GM21390 (cell line): ENCODE measurements around the gene GPX4.
"Not testable (repeated sequence)": the region's sequence is repeated elsewhere in the genome, so short reads cannot be mapped to it uniquely, and the experiment has no call there.

ENCODE experiments used
- ATAC-seq: cut with Tn5 transposase; IDR thresholded peaks from one replicate; pipeline ENCODE4 v1.9.1; 2021; ENCODE audit not compliant: unreplicated experiment

GPX4 gene

DNA sequence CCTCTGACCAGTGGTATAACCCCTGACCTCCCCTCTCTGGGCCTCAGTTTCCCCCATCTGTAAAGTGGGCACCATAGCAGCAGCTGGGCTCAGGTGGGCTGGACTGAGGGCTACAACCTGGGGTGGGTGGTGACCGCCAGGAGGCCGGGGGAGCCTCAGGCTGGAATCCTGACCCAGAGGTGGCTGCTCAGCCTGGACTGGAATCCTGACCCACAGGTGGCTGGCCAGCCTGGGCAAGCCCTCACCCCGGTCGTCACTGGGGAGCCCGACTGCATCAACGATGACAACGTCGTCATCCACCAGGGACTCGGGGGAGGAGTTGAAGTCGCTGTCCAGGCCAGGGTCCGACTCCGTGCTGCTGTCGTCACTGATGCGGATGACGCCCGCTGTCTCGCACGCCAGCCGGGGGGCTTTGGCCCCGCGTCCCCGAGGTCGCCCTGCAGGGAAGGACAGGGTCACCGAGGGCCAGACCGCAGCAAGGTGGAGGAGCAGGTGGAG is 10.2 kb downstream of the GPX4 start:
- ATAC-seq = no peak

- not testable (repeated sequence) for ATAC-seq
These were observed 10.9 kb downstream of the GPX4 start for GRCh38 chr19:1114728-1115127.

DNA sequence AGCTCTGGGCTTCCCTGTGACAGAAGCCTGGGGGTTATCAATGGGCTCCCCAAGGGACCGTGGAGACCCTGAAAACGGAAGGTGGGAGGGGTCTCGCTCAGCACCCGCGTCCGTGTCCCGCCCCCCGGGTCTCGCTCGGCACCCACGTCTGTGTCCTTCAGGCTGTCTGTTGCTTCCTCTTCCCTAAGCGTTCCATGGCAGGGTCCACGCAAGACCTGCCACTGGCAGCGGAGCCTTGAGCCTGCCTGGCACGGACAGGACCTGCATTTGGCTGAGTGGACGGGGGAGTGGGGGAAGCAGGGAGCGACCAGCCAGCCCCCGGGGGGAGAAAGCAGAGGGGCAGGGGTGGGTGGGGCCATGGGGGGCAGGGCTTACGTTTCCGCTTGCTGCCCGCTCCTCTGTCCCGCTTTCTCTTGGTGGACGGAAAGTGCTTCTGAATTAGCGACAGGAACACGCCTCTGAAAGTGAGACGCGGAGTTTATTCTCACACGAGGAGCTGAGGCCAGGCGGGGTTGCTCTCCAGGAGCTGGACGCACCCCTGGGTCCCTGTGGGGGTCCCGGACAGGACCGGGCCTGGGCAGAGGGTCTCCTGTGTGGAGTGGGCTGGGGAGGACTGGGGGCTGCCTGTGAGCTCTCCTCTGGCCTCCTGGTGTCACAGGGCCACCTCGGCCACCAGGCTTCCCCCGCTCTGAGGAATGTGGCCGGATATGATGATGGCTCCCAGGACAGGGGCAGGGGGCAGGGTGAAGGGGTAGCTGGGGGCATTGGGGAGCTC is 12.0 kb downstream of the GPX4 start:
- no peak for ATAC-seq

DNA sequence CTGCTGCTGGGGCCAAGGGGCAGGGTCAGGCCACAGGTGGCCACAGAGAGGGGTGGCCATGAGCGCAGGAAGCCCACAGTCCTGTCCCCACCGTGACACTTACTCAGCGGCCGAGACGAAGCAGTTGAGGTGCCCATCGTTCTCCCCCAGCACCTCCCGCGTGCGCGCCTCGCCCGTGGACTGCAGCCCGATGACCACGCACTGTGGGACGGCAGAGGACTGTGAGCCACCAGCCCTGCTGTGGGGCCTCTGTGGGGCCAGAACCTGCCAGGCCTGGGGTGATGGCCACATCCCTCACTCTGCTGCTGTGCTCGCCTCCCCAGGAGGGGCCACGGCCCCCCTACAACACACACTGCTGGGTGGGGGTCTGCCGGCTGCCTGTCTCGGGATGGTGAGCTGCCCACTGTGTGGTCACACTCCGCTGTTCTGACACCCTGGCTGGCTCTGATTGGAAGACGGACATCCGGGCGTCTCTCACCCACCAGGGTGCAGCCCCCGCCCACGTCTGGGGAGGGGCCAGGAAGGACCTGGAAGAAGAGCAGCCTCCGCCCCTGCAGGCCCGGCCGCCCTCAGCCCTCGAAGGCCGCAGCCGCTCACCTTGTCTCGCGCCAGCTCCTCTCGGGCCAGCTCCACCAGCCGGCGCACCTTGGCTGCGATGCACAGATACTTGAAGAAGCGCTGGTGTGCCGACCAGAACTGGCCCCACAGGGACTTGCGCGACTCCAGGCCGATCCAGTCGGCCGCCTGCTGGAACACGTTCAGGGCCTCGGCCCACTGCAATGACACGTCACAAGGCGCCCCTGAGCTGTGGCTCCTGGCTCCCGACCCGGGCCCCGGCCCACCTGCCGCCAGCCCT is 13.2 kb downstream of the GPX4 start:
- ATAC-seq = no peak

GRCh38 chr19:1117654-1118053 is 13.9 kb downstream of the GPX4 start:
- ATAC-seq = no peak

- ATAC-seq = no peak
These were observed 15.2 kb downstream of the GPX4 start for GRCh38 chr19:1118999-1119398.

GRCh38 chr19:1119475-1120217 is 15.9 kb downstream of the GPX4 start:
- no peak for ATAC-seq

- ATAC-seq = no peak
These were observed 17.6 kb downstream of the GPX4 start for GRCh38 chr19:1121395-1121794.

DNA sequence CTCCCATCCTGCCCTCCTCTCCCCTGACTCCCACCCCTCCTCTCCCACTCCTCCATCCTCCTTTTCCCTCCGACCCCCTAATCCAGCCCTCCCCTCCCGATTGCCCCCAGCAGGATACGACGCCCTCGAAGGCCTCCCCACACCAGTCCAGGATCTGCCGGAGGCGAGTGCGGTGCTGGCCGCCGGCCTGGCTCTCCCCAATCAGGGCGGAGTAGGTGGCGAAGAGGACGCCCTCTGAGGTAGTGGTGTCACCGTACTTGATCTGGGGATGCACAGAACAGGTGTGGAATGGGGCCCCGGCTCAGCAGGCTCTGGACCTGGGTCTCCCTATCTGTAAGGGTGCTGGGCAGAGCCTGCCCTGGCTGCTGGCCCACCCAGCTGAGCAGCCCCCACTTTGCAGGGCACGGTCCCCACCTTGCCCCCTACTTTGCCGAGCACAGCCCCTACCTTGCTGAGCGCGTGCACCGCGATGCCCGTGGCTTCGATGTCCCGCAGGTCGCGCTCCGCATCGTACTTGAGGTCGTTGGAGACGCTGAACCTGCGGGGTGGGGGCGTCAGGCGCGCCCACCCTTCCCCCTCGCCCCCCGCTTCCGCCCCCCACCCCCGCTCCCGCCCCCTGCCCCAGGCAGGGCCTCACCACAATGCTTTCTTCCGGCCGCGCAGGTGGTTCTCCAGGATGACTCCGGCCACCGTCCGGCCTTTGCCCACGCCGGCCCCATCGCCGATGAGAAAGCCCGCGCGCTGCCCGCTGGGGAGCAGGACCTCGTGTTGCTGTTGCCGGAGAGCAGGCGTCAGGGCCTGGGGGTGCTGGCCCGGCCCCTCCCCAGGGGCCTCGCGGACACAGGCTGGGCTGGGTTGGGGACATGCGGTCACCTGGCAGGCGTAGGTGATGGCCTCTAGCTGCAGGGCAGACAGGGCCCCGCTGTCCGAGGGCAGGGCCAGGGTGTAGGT is 18.5 kb downstream of the GPX4 start:
- ATAC-seq = no peak

DNA sequence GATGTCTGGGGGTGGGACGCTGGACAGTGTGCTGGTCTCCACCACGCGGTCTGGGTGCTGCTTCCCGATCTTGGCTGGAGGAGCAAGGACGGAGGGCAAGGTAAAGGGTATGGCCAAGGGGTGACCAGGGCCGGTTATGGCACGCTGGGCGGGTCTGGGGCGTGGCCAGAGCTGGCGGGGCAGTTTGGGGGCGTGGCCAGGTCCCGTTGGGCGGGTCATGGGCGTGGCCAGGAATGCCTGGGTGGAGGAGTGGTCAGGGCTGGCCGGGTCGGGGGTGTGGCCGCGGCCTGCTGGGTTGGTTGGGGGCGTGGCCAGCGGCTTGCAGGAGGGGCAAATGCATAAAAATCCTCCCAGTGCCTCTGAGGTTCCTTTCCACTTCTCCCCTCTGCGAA is 19.2 kb downstream of the GPX4 start:
- no peak for ATAC-seq

- ATAC-seq = no peak
These were observed 19.6 kb downstream of the GPX4 start for GRCh38 chr19:1123381-1123780.

DNA sequence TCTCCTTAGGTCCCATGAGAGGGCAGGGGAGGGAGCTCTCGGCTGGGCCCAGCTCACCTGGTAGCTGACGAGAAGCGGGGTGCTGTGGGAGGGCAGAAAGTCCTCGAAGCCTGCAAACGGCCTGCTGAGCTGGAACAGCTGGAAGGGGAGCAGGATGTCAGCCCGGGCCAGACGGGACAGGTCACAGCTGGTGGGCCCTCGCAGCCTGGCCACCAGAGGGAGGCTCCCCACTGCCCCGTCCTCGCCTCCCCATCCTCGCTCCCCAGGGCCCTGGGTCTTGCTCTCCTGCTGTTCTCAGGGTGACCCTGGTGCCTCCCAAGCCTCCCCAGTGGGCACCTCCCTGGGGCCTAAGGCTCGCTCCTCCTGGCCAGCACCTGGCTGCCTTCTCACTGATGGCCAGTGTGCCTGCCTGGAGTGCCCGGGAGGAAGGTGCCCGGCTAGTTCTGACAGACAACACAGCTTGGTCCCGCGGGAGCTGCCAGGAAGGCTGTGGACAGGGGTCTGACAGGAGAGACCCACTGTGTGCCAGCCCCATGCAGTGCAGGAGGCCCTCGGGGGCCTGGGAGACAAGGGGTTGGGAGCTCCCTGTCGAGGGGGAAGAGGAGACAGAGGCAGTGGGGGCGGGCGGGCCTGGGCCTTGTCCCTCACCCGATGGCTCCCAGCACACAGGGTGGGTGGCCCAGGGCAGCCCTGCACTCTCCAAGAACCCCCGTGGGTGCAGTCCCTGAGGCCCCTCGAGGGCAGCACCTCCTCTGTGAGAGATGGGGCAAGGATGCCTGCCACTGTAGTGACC is 20.3 kb downstream of the GPX4 start:
- no peak for ATAC-seq

DNA sequence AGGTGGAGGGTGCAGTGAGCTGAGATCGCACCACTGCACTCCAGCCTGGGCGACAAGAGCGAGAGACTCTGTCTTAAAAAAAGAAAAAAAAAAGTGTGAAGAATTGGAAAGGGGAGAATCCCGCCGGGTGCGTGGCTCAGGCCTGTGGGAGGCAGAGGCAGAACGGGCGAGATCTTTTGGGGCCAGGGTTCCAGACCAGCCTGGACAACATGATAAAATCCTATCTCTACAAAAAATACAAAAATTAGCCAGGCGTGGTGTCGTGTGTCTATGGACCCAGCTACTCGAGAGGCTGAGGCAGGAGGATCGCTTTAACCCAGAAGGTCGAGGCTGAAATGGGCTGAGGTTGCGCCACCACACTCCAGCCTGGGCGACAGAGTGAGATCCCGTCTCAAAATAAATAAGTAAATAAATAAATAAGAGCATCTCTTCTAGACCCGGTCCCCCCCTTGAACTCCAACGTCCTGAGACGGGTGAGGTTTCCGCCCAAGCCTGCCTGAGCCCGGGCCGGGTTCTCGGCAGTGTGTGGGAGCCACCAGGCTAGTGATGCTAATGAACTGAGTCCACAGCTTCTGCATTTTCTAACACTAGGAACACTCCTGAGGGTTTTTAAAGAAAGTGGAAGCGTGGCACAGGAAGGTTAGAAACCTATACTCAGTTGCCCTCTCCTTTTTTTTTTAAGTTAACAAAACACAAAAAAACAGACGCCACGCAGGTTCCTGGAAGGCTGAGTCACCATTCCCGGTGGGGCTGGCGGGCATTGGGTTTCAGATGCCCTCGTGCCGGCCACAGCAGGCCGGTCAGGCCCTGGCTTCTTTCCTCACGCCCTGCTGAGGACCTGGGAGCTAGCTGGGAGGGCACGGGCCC is 22.0 kb downstream of the GPX4 start:
- ATAC-seq = no peak

- no peak for ATAC-seq
These were observed 23.4 kb downstream of the GPX4 start for GRCh38 chr19:1126984-1127760.

- ATAC-seq = no peak
These were observed 24.3 kb downstream of the GPX4 start for GRCh38 chr19:1128106-1128505.

GRCh38 chr19:1129084-1129483 is 25.3 kb downstream of the GPX4 start:
- ATAC-seq = not testable (repeated sequence)

DNA sequence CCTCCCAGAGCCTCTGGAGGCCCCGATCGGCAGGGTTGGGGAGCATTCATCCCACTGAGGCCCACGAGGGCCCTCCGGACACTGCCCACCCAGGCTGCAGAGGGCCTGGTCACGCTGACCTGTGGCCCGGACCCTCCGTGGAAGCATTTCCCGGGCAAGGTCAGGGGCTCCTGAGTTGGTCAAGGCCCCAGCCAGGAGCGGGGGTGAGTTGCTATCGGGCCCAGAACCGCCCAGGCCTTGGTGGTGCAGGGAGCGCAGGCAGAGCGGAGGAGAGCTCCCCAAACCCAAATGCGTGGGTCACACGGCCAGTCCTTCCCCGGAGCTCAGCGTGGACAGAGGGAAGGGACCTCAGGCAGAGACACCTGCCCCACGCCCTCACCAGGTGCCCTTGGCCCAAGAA is 25.7 kb downstream of the GPX4 start:
- ATAC-seq = no peak
